Aorta (tissue), 5 donors: Measurements from ENCODE around the gene CFAP20DC. TPM values are rescaled to one million over a fixed set of nuclear protein-coding genes. Genes with fewer than 3 reads are reported as not detected.

Source experiments
- ATAC-seq: fragments of 200-7000 bp; cut with Tn5 transposase; one replicate; pipeline ENCODE4 v1.9.1; 2022; ENCODE audit warnings: moderate library complexity; ENCODE audit not compliant: low FRiP score
- DNase-seq, 2 donors: peaks; one replicate each; pipeline ENCODE4 v3.0.0-alpha.2; 2020
- H3K27ac ChIP-seq, 2 donors: one replicate each; pipeline ENCODE4 v1.5.1; 2013; ENCODE audit warnings: low read length in 2 of 2, mild to moderate bottlenecking in 2 of 2, moderate library complexity in 2 of 2, control low read depth in 1 of 2, inconsistent platforms in 1 of 2, low read depth in 1 of 2
- H3K27me3 ChIP-seq, 2 donors: one replicate each; pipeline ENCODE4 v1.6.1; 2013; ENCODE audit warnings: control low read depth in 1 of 2, low read length in 1 of 2, mild to moderate bottlenecking in 1 of 2, moderate library complexity in 1 of 2; ENCODE audit not compliant: insufficient read depth in 2 of 2, control insufficient read depth in 1 of 2
- H3K36me3 ChIP-seq, 2 donors: one replicate each; pipeline ENCODE4 v1.6.1; 2013; ENCODE audit warnings: control low read depth in 1 of 2, low read length in 1 of 2, mild to moderate bottlenecking in 1 of 2; ENCODE audit not compliant: insufficient read depth in 2 of 2, control insufficient read depth in 1 of 2
- H3K4me1 ChIP-seq, 2 donors: one replicate each; pipeline ENCODE4 v1.6.1; 2013; ENCODE audit warnings: low read length in 2 of 2, control low read depth in 1 of 2, mild to moderate bottlenecking in 1 of 2, moderate library complexity in 1 of 2; ENCODE audit not compliant: insufficient read depth in 2 of 2, control insufficient read depth in 1 of 2
- H3K4me3 ChIP-seq, 2 donors: one replicate each; pipeline ENCODE4 v1.5.1; 2013; ENCODE audit warnings: low read length in 2 of 2, control low read depth in 1 of 2, mild to moderate bottlenecking in 1 of 2
- H3K9me3 ChIP-seq: one replicate; pipeline ENCODE4 v1.6.1; 2013; ENCODE audit warnings: mild to moderate bottlenecking, low read length; ENCODE audit not compliant: control insufficient read depth
- WGBS, 2 donors: extraction: QIAGEN DNeasy Blood & Tissue Kit; methylation state at CpG; one replicate each; pipeline ENCODE4 v1.1.7; 2013; 5-methylcytosine and 5-hydroxymethylcytosine counted together
- intact Hi-C, 2 donors: fragments of 100-400 bp; cut with DNase I; formaldehyde crosslinking; loops; one replicate each; pipeline versions ENCODE4 v1.14.2 to v1.15.0; 2022
- polyA plus RNA-seq, 2 donors: library from polyadenylated mRNA; stranded (reverse); fragments of 200-250 nt; gene quantifications; one replicate each; pipeline ENCODE4 v1.2.3, GENCODE V29; 2013
- total RNA-seq, 2 donors: library from RNA; stranded (reverse); fragmentation: NEBNext Ultra II Directional; extraction: Animal tissue kit (Norgen Biotek cat#: 25700); gene quantifications; one replicate each; pipeline ENCODE4 v1.2.1, GENCODE V29; 2021
- donor health status: healthy with polysubstance abuse.
- donor health status: Bipolar disorder and iron deficiency.
- donor health status: DM: no; HTN: no; CAD: no.
- donor health status: DM: no; HTN: no; CAD: no.
- donor health status: DM: yes; HTN: yes; CAD: no.

CFAP20DC gene
- total and polyA plus RNA-seq, 4 donors, result 0.39 to 0.90 TPM; not detected in 2

- no peak overlapping the region for H3K27ac ChIP-seq
- no peak overlapping the region for H3K4me3 ChIP-seq
- H3K36me3 ChIP-seq, result no peaks in the 10 kb centered on the region
- no peaks in the 10 kb centered on the region for H3K27me3 ChIP-seq
- WGBS, 2 donors, result 3 to 9% methylated on average over 2 of the region's 2 CpGs
- intact Hi-C loops, result no loop called here
- DNase-seq (no peak), ATAC-seq (no peak)
- H3K9me3 ChIP-seq, result no peaks in the 10 kb centered on the region
- H3K4me1 ChIP-seq, result no peaks in the 10 kb centered on the region
Observed at GRCh38 chr3:58965865-58966264, 84.0 kb downstream of the CFAP20DC start.

- Histone ChIP-seq H3K36me3 (no peaks in the 10 kb centered on the region), H3K9me3 (no peaks in the 10 kb centered on the region), H3K27ac (no peak overlapping the region), H3K27me3 (no peaks in the 10 kb centered on the region), H3K4me1 (no peaks in the 10 kb centered on the region), H3K4me3 (no peak overlapping the region)
- ATAC-seq (no peak), DNase-seq (no peak)
- 40 to 47% methylated on average over 2 of the region's 2 CpGs for WGBS, 2 donors
- intact Hi-C loops, result no loop called here
Observed at GRCh38 chr3:58963928-58964503, 85.8 kb downstream of the CFAP20DC start.

- H3K36me3 ChIP-seq, result no peaks in the 10 kb centered on the region
- intact Hi-C loops, result no loop called here
- 97 to 98% methylated on average over 3 of the region's 3 CpGs for WGBS, 2 donors
- no peak overlapping the region for H3K27ac ChIP-seq
- DNase-seq (no peak), ATAC-seq (no peak)
- no peak overlapping the region for H3K4me3 ChIP-seq
- no peaks in the 10 kb centered on the region for H3K9me3 ChIP-seq
- H3K4me1 ChIP-seq, result no peaks in the 10 kb centered on the region
- no peaks in the 10 kb centered on the region for H3K27me3 ChIP-seq
Observed at GRCh38 chr3:58962816-58963215, 87.0 kb downstream of the CFAP20DC start.

GRCh38 chr3:58962040-58962651 is 87.7 kb downstream of the CFAP20DC start:
- intact Hi-C loops, result no loop called here
- Histone ChIP-seq H3K4me3 (no peak overlapping the region), H3K4me1 (no peaks in the 10 kb centered on the region), H3K36me3 (no peaks in the 10 kb centered on the region), H3K27me3 (no peaks in the 10 kb centered on the region), H3K27ac (no peak overlapping the region), H3K9me3 (no peaks in the 10 kb centered on the region)
- DNase-seq (no peak), ATAC-seq (no peak)
- 68 to 69% methylated on average over 2 of the region's 2 CpGs for WGBS, 2 donors

- H3K9me3 ChIP-seq, result no peaks in the 10 kb centered on the region
- intact Hi-C loops, result no loop called here
- 43 to 45% methylated on average over 2 of the region's 2 CpGs for WGBS, 2 donors
- no peaks in the 10 kb centered on the region for H3K4me1 ChIP-seq
- H3K36me3 ChIP-seq, result no peaks in the 10 kb centered on the region
- H3K27ac ChIP-seq, result no peak overlapping the region
- no peaks in the 10 kb centered on the region for H3K27me3 ChIP-seq
- no peak for ATAC-seq
- DNase-seq, result no peak
- H3K4me3 ChIP-seq, result no peak overlapping the region
Observed at GRCh38 chr3:58955308-58955707, 94.5 kb downstream of the CFAP20DC start.

GRCh38 chr3:58953288-58953687 is 96.5 kb downstream of the CFAP20DC start:
- Histone ChIP-seq H3K27ac (no peak overlapping the region), H3K4me1 (no peaks in the 10 kb centered on the region), H3K4me3 (no peak overlapping the region), H3K27me3 (no peaks in the 10 kb centered on the region), H3K9me3 (no peaks in the 10 kb centered on the region), H3K36me3 (no peaks in the 10 kb centered on the region)
- no peak for ATAC-seq
- 86 to 97% methylated on average over 1 of the region's 1 CpG for WGBS, 2 donors
- DNase-seq, result no peak
- intact Hi-C loops, result no loop called here

- Histone ChIP-seq H3K9me3 (no peaks in the 10 kb centered on the region), H3K27me3 (no peaks in the 10 kb centered on the region), H3K36me3 (no peaks in the 10 kb centered on the region), H3K27ac (no peak overlapping the region), H3K4me3 (no peak overlapping the region), H3K4me1 (no peaks in the 10 kb centered on the region)
- DNase-seq (no peak), ATAC-seq (no peak)
- intact Hi-C loops, result no loop called here
- WGBS, 2 donors, result 51 to 70% methylated on average over 4 of the region's 4 CpGs
Observed at GRCh38 chr3:58952128-58952917, 97.5 kb downstream of the CFAP20DC start.

- DNase-seq, result no peak
- WGBS, 2 donors, result 87 to 88% methylated on average over 1 of the region's 1 CpG
Observed at GRCh38 chr3:58948018-58948417, 101.8 kb downstream of the CFAP20DC start.

GRCh38 chr3:58946875-58947274 is 103.0 kb downstream of the CFAP20DC start:
- Histone ChIP-seq H3K4me3 (no peak overlapping the region), H3K36me3 (no peaks in the 10 kb centered on the region), H3K4me1 (no peaks in the 10 kb centered on the region), H3K27ac (no peak overlapping the region), H3K9me3 (no peaks in the 10 kb centered on the region), H3K27me3 (no peaks in the 10 kb centered on the region)
- ATAC-seq (no peak), DNase-seq (no peak)
- WGBS, 2 donors, result 80 to 84% methylated on average over 2 of the region's 2 CpGs
- intact Hi-C loops, result no loop called here

More at GRCh38 chr3:58948018-58948417, 101.8 kb downstream of the CFAP20DC start:
- ATAC-seq, result no peak
- Histone ChIP-seq H3K4me1 (no peaks in the 10 kb centered on the region), H3K27me3 (no peaks in the 10 kb centered on the region), H3K9me3 (no peaks in the 10 kb centered on the region), H3K27ac (no peak overlapping the region), H3K36me3 (no peaks in the 10 kb centered on the region), H3K4me3 (no peak overlapping the region)
- intact Hi-C loops, result no loop called here
